PC-3 (cell line): ENCODE measurements around the gene TBL3.

Source experiments
- CTCF ChIP-seq: fragments of 300-600 bp; sonication (generic); conservative IDR thresholded peaks from 2 replicates; pipeline ENCODE4 v1.5.1; 2017; ENCODE audit warnings: antibody characterized with exemption, low read depth, mild to moderate bottlenecking, low read length
- EZH2 ChIP-seq: fragments of 300-600 bp; sonication (generic); IDR thresholded peaks from one replicate; pipeline ENCODE4 v1.6.1; 2017; ENCODE audit warnings: antibody characterized with exemption, mild to moderate bottlenecking, low read length; ENCODE audit not compliant: unreplicated experiment
- EZH2phosphoT487 ChIP-seq: fragments of 300-600 bp; sonication (generic); IDR thresholded peaks from 2 replicates; pipeline ENCODE4 v1.6.1; 2018; ENCODE audit warnings: mild to moderate bottlenecking, antibody characterized with exemption, low read length, borderline replicate concordance

GRCh38 chr16:1944612-1945199 is 27.1 kb upstream of the TBL3 start:
- TF ChIP-seq EZH2 (no peak), CTCF (no peak), EZH2phosphoT487 (no peak)
